ENCODE measurements around the gene PPP1R9B.

PPP1R9B gene

GRCh38 chr17:50088952-50089825 is 61.3 kb downstream of the PPP1R9B start:
- no peak for DNase-seq (ENCODE audit: low spot score)

- no peak for DNase-seq (ENCODE audit: low spot score)
These were observed 62.5 kb downstream of the PPP1R9B start for GRCh38 chr17:50087912-50088405.

- peak; percentile 83 for DNase-seq (ENCODE audit: low spot score)
These were observed 63.1 kb downstream of the PPP1R9B start for GRCh38 chr17:50087246-50087911.
